HG03196 (cell line): ENCODE measurements around the gene CMKLR1.

Experiments
- ATAC-seq: cut with Tn5 transposase; IDR thresholded peaks from one replicate; pipeline ENCODE4 v1.9.1; 2021; ENCODE audit not compliant: unreplicated experiment

The CMKLR1 gene

GRCh38 chr12:108302016-108302402 lies 37.1 kb downstream of the CMKLR1 start:
- ATAC-seq, result no peak

GRCh38 chr12:108301346-108301745 lies 37.8 kb downstream of the CMKLR1 start:
- no peak for ATAC-seq

DNA sequence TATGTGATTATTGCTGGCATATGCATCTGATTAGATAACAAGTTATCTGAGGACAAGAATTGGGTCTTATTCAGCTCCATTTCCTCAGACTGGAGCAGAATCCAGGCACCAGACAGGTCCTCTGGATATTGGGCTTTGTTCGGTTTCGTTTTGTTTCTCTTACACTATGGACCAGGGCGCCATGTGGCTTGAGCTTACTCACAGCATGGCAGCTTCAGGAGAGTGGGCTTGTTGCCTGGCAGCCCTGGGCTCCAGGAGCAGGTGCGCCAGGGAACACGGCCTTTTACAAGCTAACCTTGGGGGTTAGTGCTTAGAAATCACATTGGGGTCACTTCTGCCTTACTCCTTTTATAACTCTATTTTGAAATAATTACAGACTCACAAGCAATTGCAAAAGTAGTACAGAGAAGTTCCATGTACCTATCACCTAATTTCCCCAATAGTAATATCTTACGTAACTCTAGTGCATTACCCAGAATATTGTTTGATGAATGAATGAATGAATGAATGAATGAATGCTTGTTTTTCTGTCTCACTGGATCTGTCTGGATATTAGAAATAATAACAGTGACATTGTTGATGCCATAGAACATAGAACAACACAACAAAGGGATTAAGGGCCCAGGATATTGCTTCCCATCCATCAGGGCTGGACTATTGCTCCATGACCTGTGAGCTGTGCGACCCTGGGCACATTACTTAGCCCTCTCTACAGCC lies 39.0 kb downstream of the CMKLR1 start:
- ATAC-seq, result no peak

- no peak for ATAC-seq
Measured at GRCh38 chr12:108299516-108299915, 39.6 kb downstream of the CMKLR1 start.

DNA sequence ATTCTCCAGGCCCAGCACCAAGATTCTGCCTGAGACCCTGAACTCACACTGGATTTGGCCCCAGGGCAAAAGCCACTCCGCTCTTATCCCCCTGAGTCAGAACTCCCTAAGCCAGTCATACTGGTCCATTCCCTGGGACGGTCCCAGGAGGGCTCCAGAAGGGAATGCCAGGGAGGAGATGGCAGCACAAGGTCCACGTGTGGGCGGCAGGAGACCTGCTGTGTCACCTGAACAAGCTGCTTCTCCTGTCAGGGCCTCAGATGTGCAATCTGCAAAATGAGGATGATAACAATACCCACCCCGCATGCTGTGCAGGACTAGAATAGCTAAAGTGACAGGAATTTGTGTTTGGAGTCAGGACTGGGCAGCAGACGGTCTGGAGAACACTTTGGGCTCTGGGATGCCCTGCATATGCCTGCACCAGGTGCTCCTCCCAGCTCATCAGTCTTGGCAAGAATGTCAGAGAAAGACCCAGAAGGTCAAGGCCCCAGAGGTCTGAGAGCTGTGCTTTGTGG lies 40.3 kb downstream of the CMKLR1 start:
- no peak for ATAC-seq

- ATAC-seq, result peak; percentile 62
Measured at GRCh38 chr12:108297895-108298760, 41.0 kb downstream of the CMKLR1 start.

GRCh38 chr12:108297424-108297823 lies 41.7 kb downstream of the CMKLR1 start:
- no peak for ATAC-seq

- ATAC-seq, result no peak
Measured at GRCh38 chr12:108296945-108297344, 42.2 kb downstream of the CMKLR1 start.

- no peak for ATAC-seq
Measured at GRCh38 chr12:108295641-108296040, 43.5 kb downstream of the CMKLR1 start.

DNA sequence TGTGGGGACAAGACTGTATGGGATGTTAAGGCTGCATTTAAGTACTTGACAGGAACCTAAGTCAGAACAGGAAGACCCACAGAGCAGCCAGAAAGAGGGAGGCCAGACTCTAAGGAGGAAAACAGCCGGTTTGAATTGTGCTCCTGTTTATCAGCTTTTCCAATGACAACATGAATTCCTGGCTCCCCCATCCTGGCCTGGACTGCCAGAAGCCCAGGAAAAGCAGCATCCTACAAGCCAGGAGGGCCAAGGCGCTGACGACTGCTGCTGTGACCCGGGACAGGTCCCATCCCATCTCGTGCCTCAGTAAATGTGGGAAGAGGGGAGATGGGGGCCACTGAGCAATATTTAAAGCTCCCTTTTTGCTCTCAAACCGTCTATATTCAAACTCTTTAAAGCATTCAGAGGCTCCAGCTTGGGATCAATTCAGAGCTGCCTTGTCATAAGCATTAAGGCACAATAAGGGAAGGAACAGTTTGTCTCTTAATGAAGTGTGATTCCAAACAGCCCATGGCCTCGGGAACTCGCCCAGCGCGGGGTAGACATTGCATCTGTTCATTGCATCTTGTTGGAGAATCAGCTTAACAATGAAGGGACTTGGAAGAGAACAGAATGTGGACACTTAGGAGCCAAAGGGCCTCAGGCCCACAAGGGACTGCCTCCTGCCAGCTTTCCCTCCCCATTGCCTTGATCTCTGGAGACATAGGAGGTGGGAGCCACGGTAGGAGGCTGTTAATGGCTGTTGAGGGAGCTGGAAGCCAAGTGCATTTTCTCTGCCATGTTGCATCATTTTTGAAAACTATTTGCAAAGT lies 49.6 kb downstream of the CMKLR1 start:
- no peak for ATAC-seq

DNA sequence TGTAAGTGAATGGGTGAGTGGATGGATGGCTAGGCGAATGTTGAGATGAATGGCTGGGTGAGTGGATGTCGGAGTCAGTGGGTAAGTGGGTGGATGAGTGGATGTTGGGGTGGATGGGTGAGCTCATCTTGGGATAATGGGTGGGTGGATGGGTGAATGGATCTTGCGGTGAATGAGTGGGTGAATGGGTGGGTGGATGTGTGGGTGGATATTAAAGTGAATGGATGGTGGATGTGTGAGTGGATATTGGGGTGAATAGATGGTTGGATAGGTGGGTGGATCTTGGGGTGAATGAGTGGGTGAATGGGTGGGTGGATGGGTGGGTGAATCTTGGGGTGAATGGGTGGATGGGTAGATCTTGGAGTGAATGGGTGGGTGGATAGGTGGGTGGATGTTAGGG lies 51.9 kb downstream of the CMKLR1 start:
- no peak for ATAC-seq

DNA sequence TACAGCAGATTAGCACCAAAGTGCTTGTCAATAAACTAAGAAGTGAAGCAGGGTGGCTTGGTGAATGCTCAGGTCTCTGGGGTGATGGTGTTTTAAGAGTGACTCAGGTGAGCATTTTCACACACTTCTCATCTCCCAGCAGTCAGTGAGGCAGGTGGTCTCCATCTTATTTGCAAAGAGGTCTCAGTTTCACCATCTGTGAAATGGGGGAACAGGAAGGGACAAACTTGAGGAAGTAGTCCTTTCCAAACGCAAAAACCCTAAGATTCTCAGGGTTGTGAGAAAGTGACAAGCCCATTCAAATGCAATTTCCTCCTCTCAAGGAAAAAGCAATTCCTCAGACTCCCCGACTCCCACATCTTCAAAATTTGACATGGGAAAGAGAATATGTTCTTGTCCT lies 54.1 kb downstream of the CMKLR1 start:
- no peak for ATAC-seq

DNA sequence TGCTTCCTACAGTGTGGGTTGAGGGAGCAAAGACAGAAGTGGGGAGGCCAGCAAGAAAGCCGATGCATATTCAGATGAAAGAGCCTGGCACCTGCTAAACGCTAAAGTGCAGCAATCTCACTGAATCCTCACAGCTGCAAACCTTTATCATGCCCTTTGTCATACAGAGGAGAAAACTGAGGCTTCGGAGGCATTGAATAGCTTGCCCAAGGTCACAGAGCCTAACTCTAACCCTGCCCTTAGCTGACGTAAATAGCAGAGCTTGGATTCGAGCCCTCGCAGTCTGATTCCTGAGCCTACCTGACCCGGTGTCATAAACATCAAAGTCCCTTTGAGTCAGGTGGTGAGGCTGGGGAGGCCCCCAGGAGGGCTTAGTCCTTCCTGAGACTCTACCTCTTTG lies 54.9 kb downstream of the CMKLR1 start:
- no peak for ATAC-seq

DNA sequence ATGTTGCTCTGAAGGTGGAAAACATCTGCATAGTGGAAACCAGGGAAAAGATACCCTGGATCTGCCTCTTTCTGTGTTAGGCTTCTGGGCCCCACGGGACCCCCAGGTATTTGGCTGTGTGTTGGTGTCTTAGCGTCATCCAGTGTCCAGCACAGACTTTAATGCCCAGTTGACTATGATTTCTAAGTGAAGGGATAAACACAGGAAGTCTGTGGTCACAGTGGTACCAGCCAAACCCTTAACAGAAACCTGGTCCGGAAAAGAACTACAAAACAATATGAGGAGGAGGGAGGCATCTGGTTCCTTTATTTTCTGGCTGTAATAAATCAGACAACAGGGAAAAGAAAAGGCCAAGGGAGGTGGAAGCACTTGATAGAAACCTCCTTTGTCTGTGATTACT lies 56.4 kb downstream of the CMKLR1 start:
- no peak for ATAC-seq

DNA sequence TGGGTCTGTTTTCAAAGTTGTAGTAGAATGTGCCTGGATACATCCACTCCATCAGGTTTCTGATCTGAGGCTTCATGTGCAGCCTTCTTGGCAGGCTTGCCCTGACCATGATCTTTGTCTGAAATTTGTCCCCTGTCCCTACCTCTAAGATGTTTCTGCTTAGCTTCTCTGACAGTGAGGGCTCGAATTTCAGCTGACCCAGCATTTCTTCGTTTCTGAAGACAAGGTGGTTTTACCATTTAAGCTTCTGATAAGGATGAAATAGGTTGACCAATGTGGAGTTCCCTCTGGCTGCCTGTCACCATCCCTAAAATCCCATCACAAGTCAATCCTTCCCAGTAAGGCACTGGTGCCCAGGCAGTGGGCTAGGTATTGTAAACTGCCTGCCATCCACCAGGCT lies 57.0 kb downstream of the CMKLR1 start:
- no peak for ATAC-seq

GRCh38 chr12:108277613-108278012 lies 61.5 kb downstream of the CMKLR1 start:
- no peak for ATAC-seq

- no peak for ATAC-seq
Measured at GRCh38 chr12:108273217-108273616, 65.9 kb downstream of the CMKLR1 start.

DNA sequence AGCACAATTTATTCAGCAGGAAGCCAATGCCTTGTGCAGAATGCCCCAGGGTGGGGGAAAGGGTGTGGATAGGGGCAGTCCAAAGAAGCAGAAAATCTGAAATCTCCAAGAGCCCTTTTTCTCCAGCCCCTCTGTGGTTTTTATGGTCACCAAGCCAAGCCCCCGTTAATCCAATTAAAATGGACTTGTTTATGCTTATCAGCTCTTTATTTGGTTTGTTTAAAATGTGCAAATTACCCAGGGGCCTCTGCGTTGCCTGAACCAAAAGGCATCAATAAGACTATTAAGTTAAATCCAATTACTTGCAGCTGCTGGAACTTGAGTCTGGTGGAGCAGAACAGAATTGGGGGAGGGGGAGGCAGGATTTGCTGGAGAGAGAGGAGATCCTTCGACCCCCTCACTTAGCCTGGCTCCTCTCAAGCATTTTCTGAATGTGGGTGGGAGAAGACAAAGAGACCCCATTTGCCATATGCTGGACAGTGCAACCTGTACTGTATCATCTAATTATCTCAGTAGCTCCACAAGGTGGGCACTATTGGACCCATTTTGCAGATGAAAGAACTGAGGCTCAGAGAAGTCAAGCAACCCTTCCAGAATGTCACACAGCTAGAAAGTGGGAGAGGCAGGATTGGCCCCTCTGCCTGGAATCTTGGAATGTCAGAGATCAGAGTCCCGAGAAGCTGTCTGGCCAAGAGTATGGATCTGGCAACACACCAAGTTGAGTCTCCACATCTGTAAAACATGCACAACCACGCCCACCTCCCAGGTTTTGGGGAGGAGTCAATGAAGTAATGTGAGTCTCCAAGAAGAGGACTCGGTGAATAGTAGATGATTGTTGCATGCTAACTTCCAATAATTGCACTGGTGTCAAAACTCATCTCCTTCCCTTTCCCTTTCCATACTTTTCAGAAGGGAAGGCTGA lies 66.9 kb downstream of the CMKLR1 start:
- ATAC-seq, result no peak

- ATAC-seq, result no peak
Measured at GRCh38 chr12:108270849-108271143, 68.3 kb downstream of the CMKLR1 start.

DNA sequence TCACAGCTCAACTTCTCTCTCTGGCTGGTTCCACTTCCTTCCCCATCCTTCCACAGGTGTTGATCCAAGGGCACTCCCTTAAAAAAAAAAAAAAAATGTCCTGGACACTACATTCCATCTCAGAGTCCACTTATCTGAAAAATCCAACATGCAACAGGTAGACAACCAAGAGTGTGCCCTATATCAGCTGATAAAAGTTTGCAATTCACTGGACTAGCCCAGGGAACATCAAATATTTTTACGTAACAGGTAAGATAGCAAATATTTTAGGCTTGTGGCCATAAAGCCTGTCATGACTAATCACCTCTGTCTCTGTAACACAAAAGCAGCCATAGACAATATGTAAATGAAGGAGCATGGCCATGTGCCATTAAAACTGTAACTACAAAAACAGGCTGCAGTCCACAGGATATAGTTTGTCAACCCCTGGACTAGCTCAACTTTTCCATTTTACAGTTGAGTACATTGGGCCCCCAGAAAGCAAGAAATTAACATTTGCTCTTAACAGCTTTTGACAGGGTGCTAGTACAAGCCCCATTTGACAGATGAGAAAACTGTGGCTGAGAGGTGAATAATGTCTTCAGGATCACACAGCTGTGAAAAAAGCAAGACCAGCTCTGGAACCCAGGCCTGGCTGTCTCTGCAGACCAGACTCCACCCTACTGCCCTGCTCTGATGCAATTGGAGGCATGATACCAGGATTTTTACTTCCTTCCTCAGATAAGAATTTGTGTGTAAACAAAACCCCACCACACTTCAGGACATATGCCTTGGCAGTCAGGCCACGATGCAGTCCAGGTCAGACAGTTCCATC lies 68.9 kb downstream of the CMKLR1 start:
- ATAC-seq, result no peak
